ENCODE data around the gene RTN4. TPM values are rescaled to one million over a fixed set of nuclear protein-coding genes. Genes with fewer than 3 reads are reported as not detected.

RTN4 gene
- total and polyA plus RNA-seq, 5 donors from 2014 or later = 84.2 to 151 (median 102) TPM

Other genes with a start within 250 kb of the RTN4 start
- 10.6 TPM for gene CLHC1, start 181.8 kb upstream of the RTN4 start, total RNA-seq
- gene CLHC1, start 181.8 kb upstream of the RTN4 start, polyA plus RNA-seq = 1 to 10 TPM; 1.6 to 3.9 (median 1.9) TPM
- 1,249 TPM for gene RPS27A, start 182.2 kb upstream of the RTN4 start, total RNA-seq
- gene RPS27A, start 182.2 kb upstream of the RTN4 start, polyA plus RNA-seq = 1,000 to 10,000 TPM; 2,308 to 3,459 (median 2,918) TPM
- 21.3 TPM for gene MTIF2, start 218.8 kb upstream of the RTN4 start, total RNA-seq
- gene MTIF2, start 218.8 kb upstream of the RTN4 start, polyA plus RNA-seq = 10 to 100 TPM; 13.8 to 16.1 (median 15.1) TPM

Measured in CD4-positive, CD25-positive, alpha-beta regulatory T cell (primary cell).